Liver (tissue), 9 donors: ENCODE data around the gene DNA2. TPM values are rescaled to one million over a fixed set of nuclear protein-coding genes. Genes with fewer than 3 reads are reported as not detected.

Experiments used
- DNase-seq: peaks from one replicate; pipeline ENCODE4 v3.0.0-alpha.2; 2017; ENCODE audit warnings: low spot score
- H3K27ac ChIP-seq, 2 donors: one replicate each; pipeline ENCODE4 v1.7.0; 2013; ENCODE audit warnings: inconsistent platforms in 2 of 2, low read length in 2 of 2, control low read depth in 1 of 2, low read depth in 1 of 2, mild to moderate bottlenecking in 1 of 2
- H3K27me3 ChIP-seq, 4 donors: one replicate each; pipeline versions ENCODE4 v1.6.1 to v1.7.0; 2013; ENCODE audit warnings: low read length in 3 of 4, inconsistent platforms in 1 of 4, mild to moderate bottlenecking in 1 of 4, moderate library complexity in 1 of 4; ENCODE audit not compliant: control insufficient read depth in 4 of 4, insufficient read depth in 4 of 4
- H3K36me3 ChIP-seq, 4 donors: one replicate each; pipeline versions ENCODE4 v1.6.1 to v1.7.0; 2013; ENCODE audit warnings: low read length in 3 of 4, mild to moderate bottlenecking in 3 of 4, low read depth in 1 of 4, moderate library complexity in 1 of 4; ENCODE audit not compliant: control insufficient read depth in 4 of 4, insufficient read depth in 3 of 4
- H3K4me1 ChIP-seq, 4 donors: one replicate each; pipeline versions ENCODE4 v1.6.1 to v1.7.0; 2013; ENCODE audit warnings: low read length in 3 of 4, mild to moderate bottlenecking in 3 of 4, moderate library complexity in 1 of 4; ENCODE audit not compliant: control insufficient read depth in 4 of 4, insufficient read depth in 4 of 4
- H3K4me3 ChIP-seq, 3 donors: one replicate each; pipeline versions ENCODE4 v1.6.1 to v1.7.0; 2013; ENCODE audit warnings: low read length in 3 of 3, control low read depth in 1 of 3, low read depth in 1 of 3, mild to moderate bottlenecking in 1 of 3
- H3K9ac ChIP-seq, 2 donors: one replicate each; pipeline ENCODE4 v1.7.0; 2013; ENCODE audit warnings: low read length in 2 of 2, mild to moderate bottlenecking in 2 of 2, moderate library complexity in 2 of 2, control low read depth in 1 of 2, low read depth in 1 of 2
- H3K9me3 ChIP-seq, 4 donors: one replicate each; pipeline versions ENCODE4 v1.6.1 to v1.7.0; 2013; ENCODE audit warnings: low read length in 3 of 4; ENCODE audit not compliant: control insufficient read depth in 4 of 4
- EGR1 ChIP-seq, 2 donors: IDR thresholded peaks; 2 replicates each; pipeline ENCODE4 v1.6.1; 2016 to 2018; ENCODE audit warnings: antibody characterized with exemption in 2 of 2, low read depth in 2 of 2
- FOXA1 ChIP-seq: IDR thresholded peaks from 2 replicates; pipeline ENCODE4 v1.6.1; 2016; ENCODE audit warnings: antibody characterized with exemption
- FOXA2 ChIP-seq: IDR thresholded peaks from 2 replicates; pipeline ENCODE4 v1.6.1; 2016; ENCODE audit warnings: antibody characterized with exemption
- GABPA ChIP-seq, 2 donors: IDR thresholded peaks in 1 of 2; conservative IDR thresholded peaks in 1 of 2; 2 replicates each; pipeline ENCODE4 v1.6.1; 2016; ENCODE audit warnings: antibody characterized with exemption in 2 of 2, mild to moderate bottlenecking in 1 of 2, moderate library complexity in 1 of 2
- HNF4A ChIP-seq, 2 donors: conservative IDR thresholded peaks; 2 replicates each; pipeline ENCODE4 v1.6.1; 2016; ENCODE audit warnings: antibody characterized with exemption in 2 of 2, mild to moderate bottlenecking in 2 of 2
- HNF4G ChIP-seq: IDR thresholded peaks from 2 replicates; pipeline ENCODE4 v1.6.1; 2016; ENCODE audit warnings: antibody characterized with exemption
- JUND ChIP-seq, 2 donors: IDR thresholded peaks; 2 replicates each; pipeline ENCODE4 v1.6.1; 2016; ENCODE audit warnings: antibody characterized with exemption in 2 of 2
- NR2F2 ChIP-seq: IDR thresholded peaks from 2 replicates; pipeline ENCODE4 v1.6.1; 2016; ENCODE audit warnings: antibody characterized with exemption
- RAD21 ChIP-seq, 2 donors: IDR thresholded peaks; 2 replicates each; pipeline ENCODE4 v1.6.1; 2016; ENCODE audit warnings: antibody characterized with exemption in 2 of 2, mild to moderate bottlenecking in 2 of 2
- RXRA ChIP-seq, 2 donors: IDR thresholded peaks; 2 replicates each; pipeline ENCODE4 v1.6.1; 2017 to 2018; ENCODE audit warnings: antibody characterized with exemption in 2 of 2, mild to moderate bottlenecking in 1 of 2
- SP1 ChIP-seq: IDR thresholded peaks from 2 replicates; pipeline ENCODE4 v1.6.1; 2018; ENCODE audit warnings: antibody characterized with exemption, mild to moderate bottlenecking
- TAF1 ChIP-seq: conservative IDR thresholded peaks from 2 replicates; pipeline ENCODE4 v1.6.1; 2016; ENCODE audit warnings: antibody characterized with exemption, mild to moderate bottlenecking
- WGBS: extraction: QIAGEN DNeasy Blood & Tissue Kit; methylation state at CpG from one replicate; pipeline ENCODE4 v1.1.7; 2013; 5-methylcytosine and 5-hydroxymethylcytosine counted together
- polyA plus RNA-seq, 2 donors: library from polyadenylated mRNA; stranded (reverse) in 1 of 2; unstranded in 1 of 2; fragments of 200-250 nt in 1 of 2; fragments of >200 nt in 1 of 2; fragmentation: Nextera tagmentation in 1 of 2; extraction: Ambion mirVana in 1 of 2; gene quantifications; one replicate each; pipeline versions ENCODE4 v1.2.1 to v1.2.3, GENCODE V29; 2013 to 2015
- total RNA-seq, 2 donors: library from RNA; depleted of rRNA; stranded (reverse); fragments of >200 nt; gene quantifications; one replicate each; pipeline ENCODE4 v1.2.3, GENCODE V29; 2014
- TF ChIP-seq, protein P1 (sequence below): IDR thresholded peaks from 2 replicates; pipeline ENCODE4 v1.6.1; 2016; ENCODE audit warnings: antibody characterized with exemption
- TF ChIP-seq, protein P2 (sequence below): IDR thresholded peaks from 2 replicates; pipeline ENCODE4 v1.6.1; 2016; ENCODE audit warnings: antibody characterized with exemption, mild to moderate bottlenecking
- TF ChIP-seq, protein P3 (sequence below): IDR thresholded peaks from 2 replicates; pipeline ENCODE4 v1.6.1; 2016; ENCODE audit warnings: antibody characterized with exemption
- TF ChIP-seq, protein P4 (sequence below): fragments of 150-350 bp; IDR thresholded peaks from 2 replicates; pipeline ENCODE4 v1.5.1; 2017; ENCODE audit warnings: improper control_type of control experiment, low read depth, low read length; ENCODE audit not compliant: missing input control
- TF ChIP-seq, protein P5 (sequence below): IDR thresholded peaks from 2 replicates; pipeline ENCODE4 v1.6.1; 2016; ENCODE audit warnings: antibody characterized with exemption
- donor health status: healthy.
- donor health status: healthy.
- donor health status: healthy.
- donor health status: healthy.
- donor health status: healthy.

DNA2 gene
- total and polyA plus RNA-seq, 4 donors, result 0.50 to 17.5 (median 4.3) TPM

DNA sequence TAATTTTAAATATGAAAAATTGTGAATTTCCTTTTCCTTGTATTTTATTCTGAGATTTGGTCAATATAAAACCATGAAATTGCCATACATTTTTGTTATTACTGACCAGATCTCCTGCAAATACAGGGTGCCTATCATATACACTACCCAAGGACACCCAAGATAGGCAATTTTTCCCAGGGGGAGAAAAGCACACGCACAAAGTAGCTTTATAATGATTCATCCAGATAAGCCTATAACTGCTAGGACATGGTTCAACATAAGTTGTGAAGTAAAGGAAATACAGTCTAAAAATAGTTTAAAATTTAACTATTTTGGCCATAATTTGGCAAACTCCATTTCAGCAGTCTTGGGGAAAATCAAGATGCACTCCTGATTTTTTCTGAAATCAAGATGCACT lies 69.5 kb downstream of the DNA2 start:
- H3K27ac ChIP-seq, result no peak overlapping the region
- 79% methylated on average over 1 of the region's 1 CpG for WGBS

DNA sequence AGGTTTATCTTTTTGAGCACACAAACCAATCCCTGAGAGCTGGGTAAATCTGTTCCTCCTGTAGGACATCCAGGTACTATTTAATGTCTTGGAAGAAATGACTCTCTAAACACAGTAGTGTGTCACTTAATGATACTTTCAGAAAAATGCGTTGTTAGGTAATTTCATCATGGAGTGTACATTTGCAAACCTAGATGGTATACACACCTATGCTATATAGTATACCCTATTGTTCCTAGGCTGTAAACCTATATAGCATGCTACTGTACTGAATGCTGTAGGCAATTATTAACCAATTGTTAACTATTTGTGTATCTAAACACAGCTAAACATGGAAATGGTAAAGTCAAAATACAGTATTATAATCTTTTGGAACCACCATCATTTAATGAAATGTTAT lies 74.8 kb downstream of the DNA2 start:
- no peaks in the 10 kb centered on the region for H3K27me3 ChIP-seq
- H3K9ac ChIP-seq, result no peak overlapping the region
- no peak overlapping the region for H3K27ac ChIP-seq
- 91% methylated on average over 1 of the region's 1 CpG for WGBS
- H3K36me3 ChIP-seq, result peaks cover 0 to 10% (median 4%) of the 10 kb centered on the region in 4 donors
- TF ChIP-seq RAD21 (IDR thresholded peaks at IDR 0.05) (no peak), NR2F2 (no peak), FOXA2 (no peak), EGR1 (IDR thresholded peaks at IDR 0.05; ENCODE audit: low read depth in 2 of 2) (no peak), RXRA (IDR thresholded peaks at IDR 0.05) (no peak)
- TF ChIP-seq, protein P1, sequence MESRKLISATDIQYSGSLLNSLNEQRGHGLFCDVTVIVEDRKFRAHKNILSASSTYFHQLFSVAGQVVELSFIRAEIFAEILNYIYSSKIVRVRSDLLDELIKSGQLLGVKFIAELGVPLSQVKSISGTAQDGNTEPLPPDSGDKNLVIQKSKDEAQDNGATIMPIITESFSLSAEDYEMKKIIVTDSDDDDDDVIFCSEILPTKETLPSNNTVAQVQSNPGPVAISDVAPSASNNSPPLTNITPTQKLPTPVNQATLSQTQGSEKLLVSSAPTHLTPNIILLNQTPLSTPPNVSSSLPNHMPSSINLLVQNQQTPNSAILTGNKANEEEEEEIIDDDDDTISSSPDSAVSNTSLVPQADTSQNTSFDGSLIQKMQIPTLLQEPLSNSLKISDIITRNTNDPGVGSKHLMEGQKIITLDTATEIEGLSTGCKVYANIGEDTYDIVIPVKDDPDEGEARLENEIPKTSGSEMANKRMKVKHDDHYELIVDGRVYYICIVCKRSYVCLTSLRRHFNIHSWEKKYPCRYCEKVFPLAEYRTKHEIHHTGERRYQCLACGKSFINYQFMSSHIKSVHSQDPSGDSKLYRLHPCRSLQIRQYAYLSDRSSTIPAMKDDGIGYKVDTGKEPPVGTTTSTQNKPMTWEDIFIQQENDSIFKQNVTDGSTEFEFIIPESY, result no peak
- TF ChIP-seq, protein P2, sequence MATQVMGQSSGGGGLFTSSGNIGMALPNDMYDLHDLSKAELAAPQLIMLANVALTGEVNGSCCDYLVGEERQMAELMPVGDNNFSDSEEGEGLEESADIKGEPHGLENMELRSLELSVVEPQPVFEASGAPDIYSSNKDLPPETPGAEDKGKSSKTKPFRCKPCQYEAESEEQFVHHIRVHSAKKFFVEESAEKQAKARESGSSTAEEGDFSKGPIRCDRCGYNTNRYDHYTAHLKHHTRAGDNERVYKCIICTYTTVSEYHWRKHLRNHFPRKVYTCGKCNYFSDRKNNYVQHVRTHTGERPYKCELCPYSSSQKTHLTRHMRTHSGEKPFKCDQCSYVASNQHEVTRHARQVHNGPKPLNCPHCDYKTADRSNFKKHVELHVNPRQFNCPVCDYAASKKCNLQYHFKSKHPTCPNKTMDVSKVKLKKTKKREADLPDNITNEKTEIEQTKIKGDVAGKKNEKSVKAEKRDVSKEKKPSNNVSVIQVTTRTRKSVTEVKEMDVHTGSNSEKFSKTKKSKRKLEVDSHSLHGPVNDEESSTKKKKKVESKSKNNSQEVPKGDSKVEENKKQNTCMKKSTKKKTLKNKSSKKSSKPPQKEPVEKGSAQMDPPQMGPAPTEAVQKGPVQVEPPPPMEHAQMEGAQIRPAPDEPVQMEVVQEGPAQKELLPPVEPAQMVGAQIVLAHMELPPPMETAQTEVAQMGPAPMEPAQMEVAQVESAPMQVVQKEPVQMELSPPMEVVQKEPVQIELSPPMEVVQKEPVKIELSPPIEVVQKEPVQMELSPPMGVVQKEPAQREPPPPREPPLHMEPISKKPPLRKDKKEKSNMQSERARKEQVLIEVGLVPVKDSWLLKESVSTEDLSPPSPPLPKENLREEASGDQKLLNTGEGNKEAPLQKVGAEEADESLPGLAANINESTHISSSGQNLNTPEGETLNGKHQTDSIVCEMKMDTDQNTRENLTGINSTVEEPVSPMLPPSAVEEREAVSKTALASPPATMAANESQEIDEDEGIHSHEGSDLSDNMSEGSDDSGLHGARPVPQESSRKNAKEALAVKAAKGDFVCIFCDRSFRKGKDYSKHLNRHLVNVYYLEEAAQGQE, result no peak
- H3K4me1 ChIP-seq, result no peaks in the 10 kb centered on the region
- no peak for DNase-seq
- H3K9me3 ChIP-seq, result no peaks in the 10 kb centered on the region
- H3K4me3 ChIP-seq, result no peak overlapping the region

More for the DNA sequence above, 69.5 kb downstream of the DNA2 start:
- Histone ChIP-seq H3K4me1 (peaks cover 0 to 8% (median 5%) of the 10 kb centered on the region in 4 donors), H3K4me3 (no peak overlapping the region), H3K9ac (no peak overlapping the region), H3K36me3 (peaks cover 0 to 6% (median 2%) of the 10 kb centered on the region in 4 donors), H3K9me3 (no peaks in the 10 kb centered on the region), H3K27me3 (no peaks in the 10 kb centered on the region)
- DNase-seq, result no peak
- TF ChIP-seq HNF4A (conservative IDR thresholded peaks at IDR 0.05) (no peak), HNF4G (no peak), FOXA1 (no peak), GABPA (IDR thresholded peaks at IDR 0.05 in 1 of 2, conservative IDR thresholded peaks at IDR 0.05 in 1 of 2) (no peak), JUND (IDR thresholded peaks at IDR 0.05) (no peak), SP1 (no peak), RXRA (IDR thresholded peaks at IDR 0.05) (no peak), EGR1 (IDR thresholded peaks at IDR 0.05; ENCODE audit: low read depth in 2 of 2) (no peak), TAF1 (no peak), RAD21 (IDR thresholded peaks at IDR 0.05) (no peak)
- TF ChIP-seq, protein P2, result no peak
- TF ChIP-seq, protein P3, sequence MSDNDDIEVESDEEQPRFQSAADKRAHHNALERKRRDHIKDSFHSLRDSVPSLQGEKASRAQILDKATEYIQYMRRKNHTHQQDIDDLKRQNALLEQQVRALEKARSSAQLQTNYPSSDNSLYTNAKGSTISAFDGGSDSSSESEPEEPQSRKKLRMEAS, result no peak
- TF ChIP-seq, protein P4, sequence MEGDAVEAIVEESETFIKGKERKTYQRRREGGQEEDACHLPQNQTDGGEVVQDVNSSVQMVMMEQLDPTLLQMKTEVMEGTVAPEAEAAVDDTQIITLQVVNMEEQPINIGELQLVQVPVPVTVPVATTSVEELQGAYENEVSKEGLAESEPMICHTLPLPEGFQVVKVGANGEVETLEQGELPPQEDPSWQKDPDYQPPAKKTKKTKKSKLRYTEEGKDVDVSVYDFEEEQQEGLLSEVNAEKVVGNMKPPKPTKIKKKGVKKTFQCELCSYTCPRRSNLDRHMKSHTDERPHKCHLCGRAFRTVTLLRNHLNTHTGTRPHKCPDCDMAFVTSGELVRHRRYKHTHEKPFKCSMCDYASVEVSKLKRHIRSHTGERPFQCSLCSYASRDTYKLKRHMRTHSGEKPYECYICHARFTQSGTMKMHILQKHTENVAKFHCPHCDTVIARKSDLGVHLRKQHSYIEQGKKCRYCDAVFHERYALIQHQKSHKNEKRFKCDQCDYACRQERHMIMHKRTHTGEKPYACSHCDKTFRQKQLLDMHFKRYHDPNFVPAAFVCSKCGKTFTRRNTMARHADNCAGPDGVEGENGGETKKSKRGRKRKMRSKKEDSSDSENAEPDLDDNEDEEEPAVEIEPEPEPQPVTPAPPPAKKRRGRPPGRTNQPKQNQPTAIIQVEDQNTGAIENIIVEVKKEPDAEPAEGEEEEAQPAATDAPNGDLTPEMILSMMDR, result no peak
- TF ChIP-seq, protein P5, sequence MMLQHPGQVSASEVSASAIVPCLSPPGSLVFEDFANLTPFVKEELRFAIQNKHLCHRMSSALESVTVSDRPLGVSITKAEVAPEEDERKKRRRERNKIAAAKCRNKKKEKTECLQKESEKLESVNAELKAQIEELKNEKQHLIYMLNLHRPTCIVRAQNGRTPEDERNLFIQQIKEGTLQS, result no peak
